B cell (primary cell): ENCODE results near the gene NAT10.

ENCODE experiments used
- CTCF ChIP-seq: fragments of 200-600 bp; IDR thresholded peaks from one replicate; pipeline ENCODE4 v1.8.0; 2022; ENCODE audit warnings: antibody characterized with exemption, mild to moderate bottlenecking
- EZH2 ChIP-seq: IDR thresholded peaks from 2 replicates; pipeline ENCODE4 v1.6.1; 2012; ENCODE audit warnings: borderline replicate concordance, low read depth, mild to moderate bottlenecking, moderate library complexity, low read length; ENCODE audit not compliant: insufficient read depth, poor library complexity, severe bottlenecking

DNA sequence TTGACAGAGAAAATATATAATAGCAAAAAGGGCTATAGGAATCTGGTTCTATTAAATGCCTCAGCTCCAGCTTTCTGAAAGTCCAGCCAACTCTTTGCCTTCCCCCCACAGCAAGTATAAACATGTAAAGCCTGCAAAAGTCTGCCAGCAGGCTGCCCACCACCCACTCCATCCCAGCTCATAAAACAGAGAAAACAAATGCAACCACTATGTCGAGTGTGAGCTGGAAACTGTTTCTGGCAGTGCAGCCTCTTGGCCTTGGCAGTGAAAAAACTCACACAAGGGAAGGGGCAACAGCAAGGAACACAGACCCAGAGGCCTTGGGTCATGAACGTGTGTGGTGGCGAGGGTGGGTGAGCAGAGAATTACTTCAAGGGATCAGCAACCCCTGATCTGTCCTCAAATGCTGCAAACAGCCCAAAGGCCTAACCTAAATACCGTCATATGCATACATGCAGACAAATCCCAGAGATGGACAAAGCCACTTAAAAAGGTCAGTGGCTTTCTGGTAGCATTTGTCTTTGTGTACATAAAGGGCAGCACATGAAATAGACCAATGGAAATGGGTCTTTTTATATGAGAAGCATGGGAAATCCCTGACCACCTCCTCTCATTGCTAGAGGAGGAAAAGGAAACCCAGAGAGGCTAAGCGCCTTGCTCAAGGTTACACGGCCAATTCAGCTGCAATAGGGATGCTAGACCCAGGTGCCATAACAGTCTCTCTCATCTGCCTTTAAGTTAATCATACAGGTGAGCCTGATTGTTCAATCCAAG, 74.8 kb downstream of the NAT10 start:
- no peak for TF ChIP-seq CTCF
- TF ChIP-seq EZH2 = no peak
